HG02571 (cell line): ENCODE data around the gene COX4I2.

ENCODE experiments used
- ATAC-seq: cut with Tn5 transposase; IDR thresholded peaks from one replicate; pipeline ENCODE4 v1.9.1; 2021; ENCODE audit warnings: mild to moderate bottlenecking, moderate library complexity; ENCODE audit not compliant: unreplicated experiment

The COX4I2 gene

GRCh38 chr20:31691646-31692275, 54.0 kb downstream of the COX4I2 start:
- no peak for ATAC-seq

- no peak for ATAC-seq
Observed at GRCh38 chr20:31693402-31693801, 55.7 kb downstream of the COX4I2 start.

GRCh38 chr20:31693987-31694661, 56.4 kb downstream of the COX4I2 start:
- no peak for ATAC-seq
